H1 (cell line): ENCODE results near the gene ACYP2. TPM values are rescaled to one million over a fixed set of nuclear protein-coding genes. Genes with fewer than 3 reads are reported as not detected.

Source experiments
- CTCF ChIA-PET: fragments of 300-600 bp; sonication (Branson Sonifier 250); formaldehyde crosslinking; loops from one replicate; lab custom pipeline; 2021; ENCODE audit not compliant: partially characterized antibody; lab: Charles Lee
- POLR2A ChIA-PET: fragments of 300-600 bp; sonication (Branson Sonifier 250); formaldehyde crosslinking; loops from one replicate; lab custom pipeline; 2021; ENCODE audit warnings: inconsistent platforms; ENCODE audit not compliant: partially characterized antibody; lab: Charles Lee
- DNase-seq, 2 experiments: peaks; one replicate each; pipeline versions ENCODE4 v3.0.0 to v3.0.0-alpha.2; 2010 to 2022; ENCODE audit warnings: low spot score in 2 of 2, low read depth in 1 of 2, mixed read lengths in 1 of 2
- FAIRE-seq: peaks from 2 replicates; lab custom pipeline; 2011; peaks lifted over from hg19 to GRCh38; lab: Jason Lieb, UNC
- H2AFZ ChIP-seq: 2 replicates; pipeline ENCODE4 v1.8.1; 2012; ENCODE audit warnings: low read length, inconsistent platforms
- H2AK5ac ChIP-seq: 2 replicates; pipeline ENCODE4 v1.6.1; 2013; ENCODE audit warnings: low read depth, low read length
- H2BK120ac ChIP-seq: replicated peaks from 2 replicates; pipeline ENCODE3; 2013; ENCODE audit warnings: low read depth, low read length, inconsistent platforms
- H2BK12ac ChIP-seq: 2 replicates; pipeline ENCODE4 v1.6.1; 2013; ENCODE audit warnings: low read depth, low read length
- H2BK15ac ChIP-seq: 2 replicates; pipeline ENCODE4 v1.6.1; 2013; ENCODE audit warnings: low read length
- H2BK20ac ChIP-seq: 2 replicates; pipeline ENCODE4 v1.6.1; 2013; ENCODE audit warnings: low read length
- H2BK5ac ChIP-seq: 2 replicates; pipeline ENCODE4 v1.6.1; 2013; ENCODE audit warnings: low read depth, low read length
- H3K14ac ChIP-seq: 2 replicates; pipeline ENCODE4 v1.6.1; 2013; ENCODE audit warnings: inconsistent platforms; ENCODE audit not compliant: insufficient read length
- H3K18ac ChIP-seq: 2 replicates; pipeline ENCODE4 v1.6.1; 2013; ENCODE audit warnings: low read length; ENCODE audit errors: extremely low read depth
- H3K23ac ChIP-seq: 2 replicates; pipeline ENCODE4 v1.6.1; 2013; ENCODE audit warnings: inconsistent platforms; ENCODE audit not compliant: insufficient read length
- H3K23me2 ChIP-seq: 2 replicates; pipeline ENCODE4 v1.6.1; 2013; ENCODE audit warnings: low read depth, low read length
- H3K27ac ChIP-seq: 2 replicates; pipeline ENCODE4 v1.6.1; 2011; ENCODE audit warnings: low read depth, low read length, inconsistent platforms
- H3K27me3 ChIP-seq, 4 experiments: replicated peaks in 1 of 4; 1 replicate in 1 of 4; 2 replicates in 3 of 4; pipeline versions ENCODE4 v1.6.1 to v1.8.1; 2011 to 2013; ENCODE audit warnings: low read length in 3 of 4, mild to moderate bottlenecking in 3 of 4, inconsistent platforms in 2 of 4, mixed read lengths in 2 of 4, moderate library complexity in 1 of 4; ENCODE audit not compliant: control insufficient read depth in 3 of 4, insufficient read depth in 3 of 4; ENCODE audit errors: extremely low read depth in 1 of 4
- H3K36me3 ChIP-seq, 4 experiments: 2 replicates each; pipeline versions ENCODE4 v1.6.1 to v1.8.1; 2011 to 2013; ENCODE audit warnings: mild to moderate bottlenecking in 4 of 4, low read length in 3 of 4, moderate library complexity in 2 of 4, control low read depth in 1 of 4, inconsistent platforms in 1 of 4; ENCODE audit not compliant: insufficient read depth in 4 of 4, control insufficient read depth in 2 of 4
- H3K4ac ChIP-seq: replicated peaks from 2 replicates; pipeline ENCODE3; 2013; ENCODE audit warnings: low read length, low read depth, mixed read lengths, inconsistent platforms; ENCODE audit not compliant: insufficient read length
- H3K4me1 ChIP-seq, 4 experiments: replicated peaks in 1 of 4; 1 replicate in 1 of 4; 2 replicates in 3 of 4; pipeline versions ENCODE4 v1.6.1 to v1.8.1; 2011 to 2013; ENCODE audit warnings: low read length in 3 of 4, inconsistent platforms in 2 of 4, mixed read lengths in 1 of 4; ENCODE audit not compliant: insufficient read depth in 4 of 4, control insufficient read depth in 3 of 4
- H3K4me2 ChIP-seq, 2 experiments: 2 replicates each; pipeline versions ENCODE4 v1.6.1 to v1.8.1; 2011 to 2013; ENCODE audit warnings: low read depth in 2 of 2, low read length in 2 of 2, control low read depth in 1 of 2, inconsistent platforms in 1 of 2, mild to moderate bottlenecking in 1 of 2; ENCODE audit not compliant: insufficient read depth in 1 of 2
- H3K4me3 ChIP-seq, 4 experiments: fragments of 200-600, 300-600 bp in 1 of 4; sonication (generic), shearing (Covaris generic), sonication (Bioruptor Twin) in 1 of 4; 2 replicates each; pipeline versions ENCODE4 v1.5.1 to v1.8.1; 2011 to 2016; ENCODE audit warnings: low read length in 4 of 4, low read depth in 3 of 4, control low read depth in 2 of 4, inconsistent platforms in 2 of 4, mild to moderate bottlenecking in 2 of 4, mixed read lengths in 1 of 4, moderate library complexity in 1 of 4; ENCODE audit not compliant: insufficient read depth in 2 of 4; ENCODE audit errors: extremely low read depth in 1 of 4
- H3K56ac ChIP-seq: replicated peaks from 2 replicates; pipeline ENCODE3; 2013; ENCODE audit warnings: low read depth, mild to moderate bottlenecking, mixed read lengths, low read length, inconsistent platforms; ENCODE audit not compliant: insufficient read length
- H3K79me1 ChIP-seq: 2 replicates; pipeline ENCODE4 v1.6.1; 2013; ENCODE audit warnings: low read depth, low read length, control low read depth
- H3K79me2 ChIP-seq, 2 experiments: 2 replicates each; pipeline versions ENCODE4 v1.6.1 to v1.8.1; 2012 to 2013; ENCODE audit warnings: low read length in 2 of 2, mild to moderate bottlenecking in 2 of 2, inconsistent platforms in 1 of 2; ENCODE audit not compliant: insufficient read depth in 2 of 2, control insufficient read depth in 1 of 2
- H3K9ac ChIP-seq, 4 experiments: replicated peaks in 1 of 4; 1 replicate in 1 of 4; 2 replicates in 3 of 4; pipeline versions ENCODE4 v1.6.1 to v1.8.1; 2011 to 2013; ENCODE audit warnings: low read depth in 3 of 4, low read length in 3 of 4, control low read depth in 2 of 4, mild to moderate bottlenecking in 2 of 4, moderate library complexity in 2 of 4, inconsistent platforms in 1 of 4; ENCODE audit errors: extremely low read depth in 1 of 4
- H3K9me3 ChIP-seq, 2 experiments: 2 replicates each; pipeline versions ENCODE4 v1.6.1 to v1.8.1; 2012 to 2013; ENCODE audit warnings: mild to moderate bottlenecking in 2 of 2, moderate library complexity in 2 of 2, control low read depth in 1 of 2, inconsistent platforms in 1 of 2, low read depth in 1 of 2, low read length in 1 of 2, mixed read lengths in 1 of 2; ENCODE audit not compliant: insufficient read depth in 2 of 2
- H4K20me1 ChIP-seq, 2 experiments: replicated peaks in 1 of 2; 2 replicates each; pipeline versions ENCODE3 to v1.8.1; 2011 to 2013; ENCODE audit warnings: inconsistent platforms in 2 of 2, low read length in 2 of 2, mild to moderate bottlenecking in 1 of 2; ENCODE audit not compliant: insufficient read depth in 2 of 2, control insufficient read depth in 1 of 2
- H4K5ac ChIP-seq: 2 replicates; pipeline ENCODE4 v1.6.1; 2013; ENCODE audit warnings: low read length, low read depth, mixed read lengths, inconsistent platforms; ENCODE audit not compliant: insufficient read length
- H4K8ac ChIP-seq: 2 replicates; pipeline ENCODE4 v1.8.0; 2013; ENCODE audit warnings: mild to moderate bottlenecking, moderate library complexity, low read length, inconsistent platforms; ENCODE audit not compliant: insufficient read depth; ENCODE audit errors: extremely low read depth
- H4K91ac ChIP-seq: replicated peaks from 2 replicates; pipeline ENCODE3; 2013; ENCODE audit warnings: low read length, mixed read lengths, inconsistent platforms; ENCODE audit not compliant: insufficient read length
- CREB1 ChIP-seq: IDR thresholded peaks from 2 replicates; pipeline ENCODE4 v1.6.1; 2012; ENCODE audit warnings: inconsistent platforms
- HDAC2 ChIP-seq, 2 experiments: fragments of 300-600 bp in 1 of 2; sonication (generic) in 1 of 2; IDR thresholded peaks; 2 replicates each; pipeline ENCODE4 v1.6.1; 2011 to 2012; ENCODE audit warnings: low read depth in 2 of 2, low read length in 2 of 2, mild to moderate bottlenecking in 2 of 2, moderate library complexity in 2 of 2, borderline replicate concordance in 1 of 2, inconsistent platforms in 1 of 2
- HDAC6 ChIP-seq: IDR thresholded peaks from one replicate; pipeline ENCODE4 v1.7.1; 2012; ENCODE audit warnings: low read depth, mild to moderate bottlenecking, inconsistent platforms, low read length, moderate library complexity
- PHF8 ChIP-seq: fragments of 200-600 bp; sonication (generic); conservative IDR thresholded peaks from 2 replicates; pipeline ENCODE4 v1.7.1; 2012; ENCODE audit warnings: low read depth, mild to moderate bottlenecking, inconsistent platforms, low read length, moderate library complexity
- RXRA ChIP-seq: IDR thresholded peaks from 2 replicates; pipeline ENCODE4 v1.6.1; 2011; ENCODE audit warnings: low read depth, mild to moderate bottlenecking, low read length, moderate library complexity; ENCODE audit not compliant: insufficient read depth
- TBP ChIP-seq: IDR thresholded peaks from 2 replicates; pipeline ENCODE4 v1.6.1; 2011; ENCODE audit warnings: low read depth, low read length, improper control_type of control experiment
- WGBS, 2 experiments: shearing (Covaris generic) in 1 of 2; methylation state at CpG; one replicate each; pipeline versions ENCODE4 v1.1.6 to v1.1.7; 2013 to 2015; ENCODE audit warnings: low lambda C conversion rate in 2 of 2, mixed read lengths in 2 of 2, inconsistent platforms in 1 of 2, low coverage in 1 of 2, missing lambda C conversion rate in 1 of 2; ENCODE audit not compliant: insufficient replicate concordance in 2 of 2, insufficient coverage in 1 of 2, insufficient read length in 1 of 2; ENCODE audit errors: extremely low coverage in 1 of 2, missing lambda C conversion rate in 1 of 2; 5-methylcytosine and 5-hydroxymethylcytosine counted together
- polyA plus RNA-seq, 7 experiments: library from polyadenylated mRNA; depleted of rRNA in 3 of 7; stranded (reverse) in 5 of 7; unstranded in 2 of 7; fragments of >200 nt in 5 of 7; fragments of 200-250 nt in 2 of 7; gene quantifications; 1 replicate in 5 of 7; 2 replicates in 1 of 7; 4 replicates in 1 of 7; pipeline versions ENCODE4 v1.2.1 to v1.2.3, GENCODE V29; 2011 to 2013; ENCODE audit warnings: missing spikeins in 2 of 7, mixed read lengths in 2 of 7
- total RNA-seq: library from RNA; stranded (reverse); fragmentation: NEBNext Ultra II Directional; extraction: Animal tissue kit (Norgen Biotek cat#: 25700); gene quantifications from 2 replicates; pipeline ENCODE4 v1.2.1, GENCODE V29; 2021
- TF ChIP-seq, protein P1 (sequence below): IDR thresholded peaks from 2 replicates; pipeline ENCODE4 v1.6.1; 2012; ENCODE audit warnings: inconsistent platforms
- TF ChIP-seq, protein P2 (sequence below): IDR thresholded peaks from 2 replicates; pipeline ENCODE4 v1.6.1; 2011; ENCODE audit warnings: low read length, improper control_type of control experiment

The ACYP2 gene
- total and polyA plus RNA-seq, 2 of the 8 experiments (the other 6 are each of a cell fraction or from before 2014, with no cell fraction given) = 3.4 to 4.4 TPM

DNA sequence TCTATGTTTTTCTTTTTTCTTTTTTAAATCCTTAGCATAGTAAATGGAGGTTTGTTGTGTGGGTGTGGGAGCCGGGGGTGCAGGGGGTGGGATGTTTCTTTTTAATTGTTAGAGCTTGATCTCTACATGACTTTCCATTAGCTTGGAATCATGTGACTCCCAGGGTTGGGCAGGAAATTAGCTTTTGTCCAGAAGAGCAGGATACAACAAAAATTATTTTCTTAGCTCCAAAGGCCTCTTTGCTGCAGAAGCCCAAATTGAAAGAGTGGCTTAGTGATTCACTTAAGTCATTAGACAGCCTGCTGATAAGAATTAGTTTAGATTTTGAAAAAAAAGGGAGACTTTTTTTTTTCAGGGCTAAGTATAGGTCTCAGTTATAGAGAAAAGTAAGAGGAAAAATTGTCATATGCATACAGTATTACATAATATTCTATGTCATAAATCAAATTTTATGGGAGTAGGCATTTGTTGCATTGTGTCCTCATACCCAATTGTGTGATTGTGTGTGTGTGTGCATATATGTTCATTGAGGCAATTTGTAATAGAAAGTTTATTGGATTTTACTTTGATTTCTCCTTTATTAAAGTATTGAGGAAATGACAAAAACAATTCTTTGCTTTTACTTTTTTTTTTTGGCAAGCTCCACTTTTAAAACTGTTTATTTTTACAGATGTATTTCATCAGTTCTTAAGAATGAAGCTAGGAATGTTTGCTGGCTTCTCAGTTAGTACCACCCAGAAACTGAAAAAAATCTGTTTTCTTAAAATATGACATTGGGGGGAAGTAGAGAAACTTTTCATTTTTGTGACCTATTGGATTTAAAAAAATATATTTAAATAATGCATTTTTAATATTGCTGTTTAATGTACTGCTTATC, 93.2 kb downstream of the ACYP2 start:
- no peak overlapping the region for H2AFZ ChIP-seq
- H3K56ac ChIP-seq = no peak overlapping the region
- H2BK120ac ChIP-seq = no peak overlapping the region
- H4K5ac ChIP-seq = no peak overlapping the region
- H4K8ac ChIP-seq = no peak overlapping the region
- no peak overlapping the region for H2BK20ac ChIP-seq
- H3K9me3 ChIP-seq = no peaks in the 10 kb centered on the region
- no peak overlapping the region for H3K27ac ChIP-seq
- ChIA-PET CTCF (interaction anchor here (0.6 to 2.4 kb wide), 10 partner anchors 9 to 1016 kb away, joined by 3 to 8 read pairs (median 4); no protein-coding TSS in a partner anchor), POLR2A (no interaction called here)
- H3K4me3 ChIP-seq = no peak overlapping the region
- no peak overlapping the region for H2BK12ac ChIP-seq
- no peak overlapping the region for H3K4ac ChIP-seq
- no peak overlapping the region for H2BK5ac ChIP-seq
- H3K4me1 ChIP-seq = peaks cover 0 to 3% (median 0%) of the 10 kb centered on the region in 4 experiments; a peak in 2 of 7 replicates
- H3K27me3 ChIP-seq = no peaks in the 10 kb centered on the region
- no peak overlapping the region for H4K91ac ChIP-seq
- no peak for FAIRE-seq
- H4K20me1 ChIP-seq = no peaks in the 10 kb centered on the region
- no peak overlapping the region for H2BK15ac ChIP-seq
- no peaks in the 10 kb centered on the region for H3K79me1 ChIP-seq
- H2AK5ac ChIP-seq = no peak overlapping the region
- no peak overlapping the region for H3K18ac ChIP-seq
- H3K23me2 ChIP-seq = no peaks in the 10 kb centered on the region
- H3K14ac ChIP-seq = no peak overlapping the region
- DNase-seq = no peak
- no peak overlapping the region for H3K4me2 ChIP-seq
- no peaks in the 10 kb centered on the region for H3K79me2 ChIP-seq
- WGBS, 2 experiments = 78% methylated on average over 1 of the region's 1 CpG; no CpG with 5 or more reads in 1 of the 2 experiments
- no peak overlapping the region for H3K23ac ChIP-seq
- H3K36me3 ChIP-seq = no peaks in the 10 kb centered on the region
- H3K9ac ChIP-seq = no peak overlapping the region
- no peak for TF ChIP-seq HDAC2 (IDR thresholded peaks at IDR 0.05; ENCODE audit: borderline replicate concordance in 1 of 2, low read depth in 2 of 2, low read length in 2 of 2)
- TF ChIP-seq, protein P1, sequence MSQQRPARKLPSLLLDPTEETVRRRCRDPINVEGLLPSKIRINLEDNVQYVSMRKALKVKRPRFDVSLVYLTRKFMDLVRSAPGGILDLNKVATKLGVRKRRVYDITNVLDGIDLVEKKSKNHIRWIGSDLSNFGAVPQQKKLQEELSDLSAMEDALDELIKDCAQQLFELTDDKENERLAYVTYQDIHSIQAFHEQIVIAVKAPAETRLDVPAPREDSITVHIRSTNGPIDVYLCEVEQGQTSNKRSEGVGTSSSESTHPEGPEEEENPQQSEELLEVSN = no peak
- no peak for TF ChIP-seq HDAC6
- TF ChIP-seq, protein P2, sequence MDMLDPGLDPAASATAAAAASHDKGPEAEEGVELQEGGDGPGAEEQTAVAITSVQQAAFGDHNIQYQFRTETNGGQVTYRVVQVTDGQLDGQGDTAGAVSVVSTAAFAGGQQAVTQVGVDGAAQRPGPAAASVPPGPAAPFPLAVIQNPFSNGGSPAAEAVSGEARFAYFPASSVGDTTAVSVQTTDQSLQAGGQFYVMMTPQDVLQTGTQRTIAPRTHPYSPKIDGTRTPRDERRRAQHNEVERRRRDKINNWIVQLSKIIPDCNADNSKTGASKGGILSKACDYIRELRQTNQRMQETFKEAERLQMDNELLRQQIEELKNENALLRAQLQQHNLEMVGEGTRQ = no peak
- TF ChIP-seq TBP = no peak
- TF ChIP-seq PHF8 = no peak
- TF ChIP-seq CREB1 = no peak
- TF ChIP-seq RXRA = no peak
